Testis (tissue), 2 donors: ENCODE measurements around the gene GNPAT.

Experiments
- POLR2A ChIP-seq: fragments of 450-650 bp; IDR thresholded peaks from one replicate; pipeline ENCODE4 v1.6.1; 2017; ENCODE audit warnings: antibody characterized with exemption, mild to moderate bottlenecking, moderate library complexity
- TF ChIP-seq, protein P1 (sequence below), 3 experiments: fragments of 450-650 bp in 2 of 3; fragments of 200-600 bp in 1 of 3; sonication (generic) in 1 of 3; IDR thresholded peaks; one replicate each; pipeline ENCODE4 v1.5.1; 2016 to 2019; ENCODE audit warnings: antibody characterized with exemption in 3 of 3, mild to moderate bottlenecking in 2 of 3, moderate library complexity in 1 of 3

DNA sequence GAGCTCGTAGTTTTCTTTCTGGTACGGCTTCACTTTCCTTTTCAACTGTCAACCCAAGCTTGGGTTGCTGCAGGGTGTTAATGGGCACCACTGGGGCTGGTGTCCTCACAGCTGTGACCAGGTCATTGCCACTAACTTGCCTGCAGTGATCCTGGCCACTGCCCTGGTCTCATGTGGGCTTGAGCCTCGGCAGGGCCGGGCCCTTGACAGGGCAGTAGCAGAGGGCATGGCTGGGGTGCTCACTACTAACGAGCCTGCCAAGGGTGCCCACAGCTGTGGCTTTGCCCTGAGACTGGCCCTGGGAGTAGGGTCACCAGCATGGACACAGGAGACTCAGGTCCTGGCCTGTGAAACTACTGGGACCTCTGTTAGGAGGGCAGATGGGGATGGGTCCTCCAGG lies 31.5 kb upstream of the GNPAT start:
- TF ChIP-seq, protein P1, sequence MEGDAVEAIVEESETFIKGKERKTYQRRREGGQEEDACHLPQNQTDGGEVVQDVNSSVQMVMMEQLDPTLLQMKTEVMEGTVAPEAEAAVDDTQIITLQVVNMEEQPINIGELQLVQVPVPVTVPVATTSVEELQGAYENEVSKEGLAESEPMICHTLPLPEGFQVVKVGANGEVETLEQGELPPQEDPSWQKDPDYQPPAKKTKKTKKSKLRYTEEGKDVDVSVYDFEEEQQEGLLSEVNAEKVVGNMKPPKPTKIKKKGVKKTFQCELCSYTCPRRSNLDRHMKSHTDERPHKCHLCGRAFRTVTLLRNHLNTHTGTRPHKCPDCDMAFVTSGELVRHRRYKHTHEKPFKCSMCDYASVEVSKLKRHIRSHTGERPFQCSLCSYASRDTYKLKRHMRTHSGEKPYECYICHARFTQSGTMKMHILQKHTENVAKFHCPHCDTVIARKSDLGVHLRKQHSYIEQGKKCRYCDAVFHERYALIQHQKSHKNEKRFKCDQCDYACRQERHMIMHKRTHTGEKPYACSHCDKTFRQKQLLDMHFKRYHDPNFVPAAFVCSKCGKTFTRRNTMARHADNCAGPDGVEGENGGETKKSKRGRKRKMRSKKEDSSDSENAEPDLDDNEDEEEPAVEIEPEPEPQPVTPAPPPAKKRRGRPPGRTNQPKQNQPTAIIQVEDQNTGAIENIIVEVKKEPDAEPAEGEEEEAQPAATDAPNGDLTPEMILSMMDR (IDR thresholded peaks at IDR 0.05): no peak
- no peak for TF ChIP-seq POLR2A
